ENCODE measurements around the gene SPDYA.
"Not testable (repeated sequence)": the region's sequence is repeated elsewhere in the genome, so short reads cannot be mapped to it uniquely, and the experiment has no call there.

The SPDYA gene

DNA sequence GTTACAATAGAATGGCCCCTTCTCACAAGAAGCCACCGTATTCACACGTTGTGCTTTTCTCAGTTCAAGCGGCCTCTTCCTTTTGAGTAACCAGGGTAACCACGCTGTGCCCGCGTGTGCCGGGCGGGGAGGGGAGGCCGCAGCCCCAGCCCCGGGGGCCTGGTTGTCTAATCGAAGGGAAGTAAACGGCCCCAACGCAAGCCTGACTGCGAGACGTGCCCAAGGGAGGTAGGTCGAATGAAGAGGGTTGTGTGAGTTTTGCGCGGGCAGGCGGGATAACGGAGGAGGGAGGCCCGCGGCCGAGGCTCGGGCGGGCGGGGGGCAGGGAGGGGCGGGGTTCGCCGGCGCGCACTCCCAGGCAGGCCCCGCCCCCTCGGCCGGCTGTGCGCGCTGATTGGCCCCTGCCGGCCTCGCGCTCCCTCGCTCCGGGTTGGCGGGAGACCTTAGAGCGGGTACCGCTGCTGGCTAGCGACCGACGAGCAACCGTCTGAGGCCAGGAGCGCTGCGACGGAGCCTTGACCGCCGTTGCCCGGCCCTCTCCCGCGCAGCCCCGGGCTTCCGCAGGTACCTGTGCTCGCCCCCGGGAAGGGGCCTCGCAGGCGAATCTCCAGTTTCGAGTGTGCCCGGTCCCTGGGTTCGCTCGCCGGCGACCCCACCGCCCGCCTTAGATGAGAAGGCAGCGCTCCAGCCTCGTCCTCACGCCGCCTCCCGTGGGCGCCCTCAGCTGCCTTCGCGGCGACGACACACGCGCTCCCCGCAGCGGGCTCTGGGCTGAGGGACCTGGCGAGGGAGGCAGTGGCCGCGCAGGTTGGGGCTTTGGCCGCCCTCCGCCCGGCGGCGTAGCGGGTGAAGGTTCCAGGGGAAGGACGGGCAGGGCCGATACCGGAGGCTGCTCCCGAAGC is at the start of gene SPDYA:
TSS of gene SPDYA (plus strand) at position 451 of the 902 bp plus-strand sequence. CDS start 5,181 bp downstream, outside the sequence.
- peak in 9 of 14 donors; percentile 3 to 55 (median 21) for DNase-seq

DNA sequence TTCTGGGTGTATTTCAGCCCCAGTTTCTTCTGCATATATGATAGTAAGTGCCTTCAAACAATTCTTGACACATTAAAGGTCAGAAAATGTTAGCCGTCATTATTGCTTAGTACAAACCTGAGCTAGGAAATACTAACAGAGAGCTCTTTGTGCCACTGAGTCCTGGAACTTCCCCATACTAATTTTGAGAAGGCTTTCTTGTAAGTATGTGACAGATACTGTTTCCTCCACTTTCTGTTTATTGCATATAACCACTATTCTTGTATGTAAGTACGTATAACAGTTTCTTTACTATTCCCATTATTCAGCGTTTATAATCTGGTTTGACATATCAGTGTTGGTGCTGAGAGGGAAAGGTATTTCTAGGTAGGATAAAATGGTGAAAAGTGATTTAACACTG is 49.2 kb upstream of the SPDYA start:
- DNase-seq = no peak

DNA sequence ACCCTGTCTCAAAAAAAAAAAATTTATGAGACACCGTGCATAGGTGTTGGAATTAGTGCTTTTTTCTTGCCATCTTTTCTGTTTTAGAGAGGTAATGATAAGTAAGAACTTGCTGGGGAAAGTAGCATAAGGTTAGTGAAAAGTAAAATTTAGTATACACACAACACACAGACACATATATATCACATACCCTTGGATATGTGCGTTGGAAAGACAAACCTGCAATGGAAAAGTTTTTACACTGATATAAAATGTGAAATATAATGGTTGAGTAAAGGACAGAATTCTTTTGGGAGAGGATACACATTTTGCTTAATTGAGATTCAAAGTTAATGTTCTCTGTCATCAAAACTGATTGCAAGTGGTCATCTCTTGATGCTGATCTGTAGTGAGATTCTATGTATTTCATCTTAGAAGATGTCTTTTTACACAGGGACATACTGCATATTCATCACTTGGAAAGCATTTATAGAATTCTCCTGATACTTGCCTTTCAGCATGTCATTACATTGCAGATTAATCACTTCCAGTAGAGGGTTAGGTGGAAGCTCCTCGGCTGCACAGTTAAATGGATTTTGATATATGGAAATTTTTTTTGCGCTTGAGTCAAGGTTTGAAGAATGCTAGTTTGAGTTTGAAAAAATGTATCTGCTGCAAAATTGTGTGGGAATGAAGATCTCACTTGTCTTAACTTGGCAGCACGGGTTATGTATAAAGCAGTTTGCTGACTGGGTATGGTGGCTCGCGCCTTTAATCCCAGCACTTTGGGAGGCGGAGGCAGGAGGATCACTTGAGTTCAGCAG is 45.5 kb upstream of the SPDYA start:
- DNase-seq = no peak

DNA sequence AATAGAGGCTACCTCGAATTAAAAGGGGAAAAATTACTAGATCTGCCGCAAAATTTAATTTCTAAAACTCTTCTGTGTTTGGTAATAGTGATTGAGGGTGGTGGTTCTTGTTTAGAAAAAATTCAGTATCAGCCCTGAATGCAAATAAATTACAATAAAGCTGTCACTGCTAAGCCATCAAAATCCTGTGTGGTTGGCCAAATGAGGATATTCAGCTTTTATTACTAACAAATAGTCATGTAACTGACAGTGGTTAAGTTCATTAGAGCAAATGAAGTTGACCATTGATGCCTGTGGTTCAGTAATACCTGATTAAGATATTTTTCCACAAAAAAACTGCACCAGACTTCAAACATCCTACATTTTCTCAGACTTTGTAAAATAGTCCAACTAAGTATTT is 44.6 kb upstream of the SPDYA start:
- no peak for DNase-seq

DNA sequence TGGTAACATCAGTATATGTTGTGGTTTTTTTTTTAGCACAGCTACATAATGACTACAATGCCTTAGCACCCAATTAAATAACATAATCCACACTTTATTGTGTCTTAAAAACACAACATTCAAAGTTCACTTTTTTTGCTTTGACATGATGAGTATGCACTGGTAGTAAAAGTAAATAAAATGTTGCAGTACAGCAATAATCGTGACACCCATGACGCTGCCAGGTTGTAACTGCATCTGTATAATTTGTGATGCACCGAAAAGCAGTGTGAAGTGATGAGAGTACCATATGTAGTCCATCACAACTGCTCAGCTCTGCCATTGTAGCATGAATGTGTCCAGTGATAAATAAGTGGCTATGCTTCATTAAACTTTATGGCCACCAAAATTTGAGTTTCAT is 43.3 kb upstream of the SPDYA start:
- no peak for DNase-seq

DNA sequence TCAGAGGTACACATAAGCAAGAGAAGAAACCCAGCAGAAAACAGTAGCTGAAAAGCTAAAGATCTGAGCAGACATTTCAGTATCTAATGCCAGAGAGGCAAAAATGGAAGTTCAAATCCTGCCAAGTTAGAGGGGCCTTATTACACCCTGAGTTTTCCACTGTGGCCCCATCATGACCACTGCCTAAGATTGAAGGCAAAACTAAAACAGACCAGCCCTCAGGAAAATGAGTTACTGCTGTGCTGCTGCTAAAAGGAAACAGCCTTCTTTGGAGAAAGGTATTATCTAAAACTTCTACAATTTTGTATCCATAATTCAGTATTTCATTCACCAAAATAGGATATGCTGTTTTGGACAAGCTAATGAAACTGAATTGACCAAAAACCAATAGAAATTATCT is 42.2 kb upstream of the SPDYA start:
- no peak for DNase-seq

DNA sequence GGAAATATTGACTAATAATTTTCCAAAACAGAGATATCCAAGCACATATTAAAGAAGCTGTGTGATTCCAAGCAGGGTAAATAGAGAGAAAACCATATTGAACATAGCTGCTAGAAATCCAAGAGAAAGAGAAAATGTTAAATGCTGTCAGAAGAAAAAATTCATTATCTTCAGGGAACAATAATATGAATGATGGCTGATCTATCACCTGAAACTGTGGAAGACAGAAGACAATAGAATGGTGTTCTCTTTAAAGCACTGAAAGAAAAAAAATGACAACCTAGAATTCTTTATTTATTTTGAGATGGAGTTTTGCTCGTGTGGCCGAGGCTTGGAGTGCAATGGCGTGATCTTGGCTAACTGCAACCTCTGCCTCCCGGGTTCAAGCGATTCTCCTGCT is 41.7 kb upstream of the SPDYA start:
- DNase-seq = no peak

DNA sequence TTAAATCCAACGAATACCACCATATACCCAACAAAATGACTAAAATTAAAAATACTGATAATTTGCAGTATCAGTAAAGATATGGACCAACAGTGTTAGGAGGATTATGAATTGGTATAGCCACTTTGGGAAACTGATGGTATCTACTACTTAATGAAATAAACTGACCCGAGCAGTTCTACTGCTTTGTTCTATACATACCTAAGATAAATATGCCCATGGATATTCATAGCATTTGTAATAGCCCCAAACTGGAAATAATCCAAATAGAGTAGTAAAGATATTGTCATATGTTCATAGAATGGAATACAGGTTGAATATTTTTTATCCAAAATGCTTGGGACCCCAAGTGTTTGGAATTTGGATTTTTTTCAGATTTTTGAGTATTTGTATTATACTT is 38.3 kb upstream of the SPDYA start:
- no peak for DNase-seq

DNA sequence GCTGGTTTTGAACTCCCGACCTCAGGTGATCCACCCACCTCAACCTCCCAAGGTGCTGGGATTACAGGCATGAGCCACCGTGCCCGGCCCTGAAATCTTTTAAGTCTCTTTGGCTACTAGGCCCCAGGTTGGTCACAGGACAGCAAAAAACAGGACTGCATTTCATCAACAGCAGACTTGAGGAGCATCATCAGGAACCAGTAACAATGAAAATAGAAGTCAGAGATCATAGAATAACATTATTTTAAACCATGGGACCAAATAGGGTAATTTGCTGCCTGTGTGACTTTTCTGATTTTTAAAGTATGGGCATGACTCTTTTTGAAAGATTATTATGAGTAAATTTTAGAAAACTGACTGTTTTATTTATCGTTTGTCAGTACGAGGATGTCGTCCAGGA is 34.2 kb upstream of the SPDYA start:
- no peak for DNase-seq

DNA sequence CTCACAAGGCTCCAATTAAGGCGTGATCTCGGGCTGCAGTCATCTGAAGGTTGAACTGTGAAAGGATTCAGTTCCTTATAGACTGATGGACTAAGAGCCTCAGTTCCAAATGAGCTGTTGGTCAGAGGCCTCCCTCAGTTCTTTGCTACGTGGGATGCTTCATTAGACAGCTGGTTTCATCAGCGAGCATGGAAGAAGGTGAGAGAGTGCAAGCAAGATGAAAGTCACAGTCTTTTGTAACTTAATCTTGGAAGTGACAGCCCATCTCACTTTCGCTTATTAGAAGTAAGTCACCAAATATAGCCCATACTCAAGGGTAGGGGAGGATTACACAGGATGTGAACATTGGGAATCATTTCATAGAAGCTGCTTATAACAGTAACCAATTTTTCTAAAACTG is 32.2 kb upstream of the SPDYA start:
- no peak for DNase-seq

DNA sequence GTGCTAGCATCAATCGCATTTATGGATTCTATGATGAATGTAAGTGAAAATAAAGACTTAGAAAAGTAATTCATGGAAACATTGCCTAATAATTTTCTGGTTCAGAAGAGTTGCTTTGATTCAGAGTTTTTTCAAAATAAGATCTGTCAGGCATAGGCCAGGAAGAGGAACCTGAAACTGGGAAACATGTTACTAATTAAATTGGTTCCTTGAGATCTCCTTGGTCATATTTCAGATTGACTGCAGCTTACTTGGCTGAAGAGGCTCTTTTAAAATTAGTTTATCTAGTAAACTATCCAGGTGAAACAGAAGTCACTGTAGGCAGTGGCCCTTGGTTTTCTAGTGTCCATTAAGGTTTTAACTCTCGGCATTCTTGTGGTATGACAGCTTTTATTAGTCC is 31.6 kb upstream of the SPDYA start:
- no peak for DNase-seq

DNA sequence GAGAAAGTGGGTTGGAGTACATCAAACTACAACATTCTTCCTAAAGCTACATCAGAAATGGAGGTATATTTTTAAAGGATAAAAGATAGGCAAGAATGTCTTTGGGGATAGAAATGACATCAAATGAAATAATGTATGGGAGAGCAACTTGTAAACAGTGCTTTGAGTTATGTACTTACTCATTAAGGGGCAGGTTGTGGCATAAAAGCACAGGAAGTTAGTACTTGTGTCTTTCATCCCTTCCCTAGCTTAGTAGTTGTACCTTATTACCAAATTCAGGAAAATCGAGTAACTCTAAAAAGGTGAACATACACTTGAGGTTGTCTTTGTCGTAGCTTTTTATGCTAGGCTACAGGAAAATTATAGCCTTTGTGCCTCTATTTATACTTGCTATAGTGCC is 30.1 kb upstream of the SPDYA start:
- DNase-seq = no peak

DNA sequence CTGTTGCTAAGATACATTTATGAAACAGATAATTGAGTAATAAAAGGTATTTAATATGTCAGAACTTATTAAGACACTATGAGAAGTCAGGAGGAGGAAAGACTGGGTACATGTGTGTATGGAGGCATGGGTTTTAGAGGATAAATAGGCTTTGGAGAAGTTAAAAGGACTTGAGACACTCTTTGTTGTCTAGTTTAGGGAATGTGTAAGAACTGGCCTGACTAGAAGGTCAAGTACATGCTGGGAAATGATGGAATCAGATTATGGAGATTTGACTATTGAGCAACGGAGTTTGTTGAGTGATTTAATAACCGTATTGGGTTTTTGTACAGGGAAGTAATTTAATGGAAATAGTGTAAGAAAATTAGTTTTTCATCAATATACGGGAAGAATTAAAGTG is 28.2 kb upstream of the SPDYA start:
- no peak for DNase-seq

DNA sequence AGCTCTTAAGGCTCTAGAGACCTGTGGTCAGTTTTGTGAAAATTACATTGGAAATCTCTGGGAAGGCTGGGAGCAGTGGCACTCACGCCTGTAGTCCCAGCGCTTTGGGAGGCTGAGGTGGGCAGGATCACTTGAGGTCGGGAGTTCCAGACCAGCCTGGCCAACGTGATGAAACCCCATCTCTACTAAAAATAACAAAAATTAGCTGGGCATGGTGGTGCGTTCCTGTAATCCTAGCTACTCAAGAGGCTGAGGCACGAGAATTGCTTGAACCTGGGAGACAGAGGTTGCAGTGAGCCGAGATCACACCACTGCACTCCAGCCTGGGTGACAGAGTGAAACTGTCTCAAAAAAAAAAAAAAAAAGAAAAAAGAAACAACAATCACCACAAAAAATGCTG is 26.1 kb upstream of the SPDYA start:
- not testable (repeated sequence) for DNase-seq

DNA sequence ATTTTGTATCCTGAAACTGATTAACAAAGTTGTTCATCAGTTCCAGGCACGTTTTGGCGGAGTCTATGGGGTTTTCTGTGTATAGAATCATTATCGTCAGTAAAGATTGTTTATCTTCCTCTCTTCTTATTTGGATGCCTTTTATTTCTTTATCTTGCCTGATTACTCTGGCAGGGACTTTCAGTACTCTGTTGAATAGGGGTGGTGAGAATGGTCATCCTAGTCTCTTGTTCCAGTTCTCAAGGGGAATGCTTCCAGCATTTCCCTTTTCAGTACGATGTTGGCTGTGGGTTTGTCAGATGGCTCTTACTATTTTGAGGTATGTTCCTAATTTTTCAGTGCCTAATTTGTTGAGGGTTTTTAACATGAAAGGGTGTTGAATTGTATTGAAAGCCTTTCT is 14.0 kb upstream of the SPDYA start:
- DNase-seq = no peak

DNA sequence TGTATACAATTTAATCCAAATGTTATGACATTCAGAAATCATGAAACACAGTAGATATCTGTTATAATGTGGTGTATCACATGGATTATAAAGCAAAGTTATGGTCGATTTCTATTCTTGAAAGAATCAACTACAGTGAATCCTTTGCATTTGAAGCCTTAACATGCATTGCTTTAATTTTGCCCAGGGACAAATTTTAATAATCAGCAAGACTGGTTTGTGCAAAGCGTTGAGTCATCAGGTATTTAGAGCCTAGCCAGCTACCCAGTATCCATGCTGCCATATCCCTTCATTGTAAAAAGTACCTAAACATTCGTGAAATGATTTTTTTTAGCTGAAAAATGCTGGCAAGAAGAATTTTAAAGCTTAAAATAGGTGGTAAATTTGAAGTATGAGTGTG is 8.9 kb upstream of the SPDYA start:
- no peak for DNase-seq

DNA sequence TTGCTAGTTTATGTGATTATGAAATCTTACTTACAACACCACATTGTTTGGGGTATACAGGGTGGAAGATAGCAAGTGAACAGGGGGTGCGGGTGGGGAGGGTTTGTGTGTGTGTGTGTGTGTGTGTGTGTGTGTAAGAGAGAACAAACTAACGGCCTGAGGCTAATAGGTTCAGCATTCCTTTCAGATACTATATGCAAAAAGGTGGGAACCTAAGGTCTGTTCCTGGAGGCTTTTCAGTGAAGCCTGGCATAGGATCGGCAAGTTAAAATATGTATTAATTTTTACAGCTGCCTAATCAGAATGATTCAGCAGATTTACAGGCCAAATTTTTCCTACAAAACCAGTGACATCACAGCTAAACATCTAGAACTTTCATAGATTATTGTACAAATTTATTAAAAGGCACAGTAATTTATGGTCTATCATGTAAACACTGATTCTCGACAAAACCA is 7.6 kb upstream of the SPDYA start:
- DNase-seq = no peak

DNA sequence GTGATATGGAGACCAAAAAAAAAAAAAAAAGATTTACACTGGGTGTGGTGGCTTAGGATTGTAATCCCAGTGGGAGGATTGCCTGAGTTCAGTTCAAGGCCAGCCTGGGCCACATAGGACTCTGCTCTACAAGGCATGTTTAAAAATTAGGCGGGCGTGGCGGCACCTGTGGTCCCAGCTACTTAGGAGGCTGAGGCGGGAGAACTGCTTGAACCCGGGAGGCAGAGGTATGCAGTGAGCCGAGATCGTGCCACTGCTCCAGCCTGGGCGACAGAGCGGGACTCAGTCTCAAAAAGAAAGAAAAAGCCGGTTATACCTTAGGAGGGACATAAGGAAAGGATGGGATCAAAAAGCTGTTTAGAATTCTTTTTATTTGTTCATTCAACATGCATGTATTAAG is 707 bp upstream of the SPDYA start:
- no peak for DNase-seq

DNA sequence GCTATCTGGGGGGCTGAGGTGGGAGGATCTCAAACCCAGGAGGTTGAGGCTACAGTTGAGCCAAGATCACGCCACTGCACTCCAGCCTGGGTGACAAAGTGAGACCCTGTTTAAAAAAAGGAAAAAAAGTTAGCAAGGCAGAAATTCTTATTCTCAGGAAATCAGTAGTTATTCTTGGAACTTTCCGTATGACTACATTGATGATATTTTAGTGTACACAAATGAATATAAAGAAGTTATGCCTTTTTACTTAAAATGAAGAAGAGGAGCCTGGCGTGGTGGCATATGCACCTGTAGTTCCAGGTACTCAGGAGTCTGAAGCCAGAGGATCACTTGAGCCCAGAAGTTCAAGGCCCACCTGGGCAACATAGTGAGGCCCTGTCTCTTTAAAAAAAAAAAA is 7.4 kb downstream of the SPDYA start:
- DNase-seq = no peak

DNA sequence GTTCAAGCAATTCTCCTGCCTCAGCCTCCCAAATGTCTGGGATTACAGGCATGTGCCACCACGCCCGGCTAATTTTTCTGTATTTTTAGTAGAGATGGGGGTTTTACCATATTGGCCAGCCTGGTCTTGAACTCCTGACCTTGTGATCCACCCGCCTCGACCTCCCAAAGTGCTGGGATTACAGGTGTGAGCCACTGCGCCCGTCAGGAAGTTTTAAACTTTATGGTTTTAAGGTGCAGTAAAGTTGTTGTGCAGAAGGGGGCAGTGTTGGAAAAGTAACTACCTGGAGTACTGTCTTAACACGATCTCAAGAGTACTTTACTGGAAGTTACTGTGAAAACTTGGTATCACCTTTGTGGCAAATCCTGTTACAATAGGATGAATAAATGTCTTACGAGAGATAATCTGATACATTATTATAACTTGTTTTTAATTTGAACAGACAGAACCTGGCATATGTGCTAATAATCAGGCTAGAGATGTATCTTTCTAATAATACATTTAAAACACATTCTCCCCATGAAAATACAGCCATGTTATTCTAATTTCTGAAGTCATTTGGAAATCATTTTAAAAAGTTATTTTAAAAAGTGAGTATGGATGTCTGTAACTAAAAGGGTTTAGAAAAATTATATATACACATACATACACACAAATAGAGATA is 10.8 kb downstream of the SPDYA start:
- peak in 1 of 14 donors; percentile 3 for DNase-seq

DNA sequence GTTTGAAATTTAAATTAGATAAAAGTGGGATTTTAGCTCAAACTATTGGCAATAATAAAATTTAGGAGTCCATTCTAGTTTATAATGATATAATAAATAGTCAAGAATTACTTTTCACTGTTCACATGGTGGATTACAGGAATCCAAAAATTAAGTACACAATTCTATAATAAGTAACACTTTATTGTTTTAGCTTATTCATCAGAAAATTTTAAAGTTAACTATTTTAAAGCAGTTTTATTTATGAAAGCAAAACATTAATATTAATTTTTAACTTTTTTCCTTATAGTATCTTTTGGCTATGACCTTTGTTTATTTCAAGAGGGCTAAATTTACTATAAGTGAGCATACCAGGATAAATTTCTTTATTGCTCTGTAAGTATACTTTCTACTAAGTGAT is 11.4 kb downstream of the SPDYA start:
- no peak for DNase-seq

DNA sequence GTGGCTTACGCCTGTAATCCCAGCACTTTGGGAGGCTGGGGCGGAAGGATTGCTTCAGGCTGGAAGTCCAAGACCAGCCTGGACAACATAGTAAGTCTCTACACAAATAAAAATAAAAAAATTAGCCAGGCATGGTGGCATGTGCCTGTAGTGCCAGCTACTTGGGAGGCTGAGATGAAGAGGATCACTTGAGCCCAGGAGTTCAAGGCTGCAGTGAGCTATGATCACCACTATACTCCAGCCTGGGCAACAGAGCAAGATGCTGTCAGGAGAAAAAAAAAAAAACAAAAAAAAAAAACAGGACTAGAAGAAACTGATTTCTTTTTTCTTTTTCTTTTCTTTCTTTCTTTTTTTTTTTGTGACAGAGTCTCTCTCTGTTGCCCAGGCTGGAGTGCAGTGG is 13.6 kb downstream of the SPDYA start:
- no peak for DNase-seq

DNA sequence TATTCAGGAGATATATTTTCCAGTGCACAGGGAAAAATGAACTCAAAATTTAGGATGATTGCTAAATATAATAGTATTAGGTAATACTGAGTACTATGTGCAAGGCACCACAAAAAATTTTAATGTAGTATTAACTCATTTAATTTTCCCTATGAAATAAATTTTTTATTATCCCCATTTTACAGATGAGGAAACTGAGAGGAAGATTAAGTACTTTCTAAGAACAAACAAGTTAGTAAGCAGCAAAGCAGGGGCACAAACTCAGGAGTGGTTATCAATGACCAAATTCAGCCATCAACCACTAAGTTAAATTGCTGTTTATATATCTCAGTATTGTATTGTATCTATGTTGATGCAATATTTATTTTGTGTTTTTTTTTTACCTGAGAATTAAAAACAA is 14.2 kb downstream of the SPDYA start:
- DNase-seq = no peak

Measured in C1 segment of cervical spinal cord (tissue), 14 donors.